ENCODE data around the gene EPB41L4B.

EPB41L4B gene

GRCh38 chr9:109242014-109242413, 78.8 kb downstream of the EPB41L4B start:
- no peak for DNase-seq
- Mint-ChIP-seq H3K4me3 (no peak overlapping the region), H3K27ac (no peak overlapping the region), H3K4me1 (peaks cover 43% of the 10 kb centered on the region), H3K9me3 (no peaks in the 10 kb centered on the region), H3K36me3 (ENCODE audit: low read depth) (peaks cover 18% of the 10 kb centered on the region), H3K27me3 (ENCODE audit: low read depth, poor library complexity) (peaks cover 9% of the 10 kb centered on the region)
- TF ChIP-seq CTCF (IDR thresholded peaks at IDR 0.05), result no peak

- no peak overlapping the region for H3K4me3 Mint-ChIP-seq
- peaks cover 9% of the 10 kb centered on the region for H3K27me3 Mint-ChIP-seq (ENCODE audit: low read depth, poor library complexity)
- H3K36me3 Mint-ChIP-seq (ENCODE audit: low read depth), result peaks cover 18% of the 10 kb centered on the region
- TF ChIP-seq CTCF (IDR thresholded peaks at IDR 0.05), result no peak
- H3K9me3 Mint-ChIP-seq, result no peaks in the 10 kb centered on the region
- no peak overlapping the region for H3K27ac Mint-ChIP-seq
- H3K4me1 Mint-ChIP-seq, result peaks cover 39% of the 10 kb centered on the region
- no peak for DNase-seq
Measured at GRCh38 chr9:109241207-109241606, 79.7 kb downstream of the EPB41L4B start.

- H3K36me3 Mint-ChIP-seq (ENCODE audit: low read depth), result peaks cover 18% of the 10 kb centered on the region
- no peaks in the 10 kb centered on the region for H3K9me3 Mint-ChIP-seq
- H3K27ac Mint-ChIP-seq, result no peak overlapping the region
Measured at GRCh38 chr9:109239240-109239639, 81.6 kb downstream of the EPB41L4B start.

GRCh38 chr9:109238655-109239054, 82.2 kb downstream of the EPB41L4B start:
- Mint-ChIP-seq H3K4me1 (peaks cover 19% of the 10 kb centered on the region), H3K9me3 (no peaks in the 10 kb centered on the region), H3K4me3 (no peak overlapping the region), H3K36me3 (ENCODE audit: low read depth) (peaks cover 18% of the 10 kb centered on the region), H3K27ac (no peak overlapping the region), H3K27me3 (ENCODE audit: low read depth, poor library complexity) (no peaks in the 10 kb centered on the region)
- DNase-seq, result no peak
- TF ChIP-seq CTCF (IDR thresholded peaks at IDR 0.05), result no peak

More at GRCh38 chr9:109239240-109239639, 81.6 kb downstream of the EPB41L4B start:
- DNase-seq, result no peak
- Mint-ChIP-seq H3K4me3 (no peak overlapping the region), H3K27me3 (ENCODE audit: low read depth, poor library complexity) (no peaks in the 10 kb centered on the region), H3K4me1 (peaks cover 25% of the 10 kb centered on the region)
- no peak for TF ChIP-seq CTCF (IDR thresholded peaks at IDR 0.05)

GRCh38 chr9:109238125-109238524, 82.7 kb downstream of the EPB41L4B start:
- no peak overlapping the region for H3K27ac Mint-ChIP-seq

More at GRCh38 chr9:109238125-109238524, 82.7 kb downstream of the EPB41L4B start:
- H3K4me1 Mint-ChIP-seq, result peaks cover 14% of the 10 kb centered on the region
- H3K36me3 Mint-ChIP-seq (ENCODE audit: low read depth), result peaks cover 18% of the 10 kb centered on the region
- no peaks in the 10 kb centered on the region for H3K27me3 Mint-ChIP-seq (ENCODE audit: low read depth, poor library complexity)
- TF ChIP-seq CTCF (IDR thresholded peaks at IDR 0.05), result no peak
- no peak for DNase-seq
- no peaks in the 10 kb centered on the region for H3K9me3 Mint-ChIP-seq
- H3K4me3 Mint-ChIP-seq, result no peak overlapping the region
